ENCODE measurements around the gene MC2R.

- TF ChIP-seq TBP (IDR thresholded peaks at IDR 0.05; ENCODE audit: low read depth, low read length) (no peak), POLR2A (IDR thresholded peaks at IDR 0.05; ENCODE audit: control extremely low read depth in 1 of 2, low read depth in 2 of 2, low read length in 2 of 2) (no peak), EZH2 (IDR thresholded peaks at IDR 0.05; ENCODE audit: low read depth, low read length, severe bottlenecking) (no peak), ZNF274 (IDR thresholded peaks at IDR 0.05; ENCODE audit: borderline replicate concordance, extremely low read depth, low read length) (no peak), CTCF (IDR thresholded peaks at IDR 0.05; ENCODE audit: control extremely low read depth in 1 of 3, insufficient read depth in 1 of 3, low read depth in 1 of 3, low read length in 3 of 3) (no peak)
Observed at GRCh38 chr18:13874558-13874957, 40.8 kb downstream of the MC2R start.
